ENCODE measurements around the gene SLC16A12.
A peak's percentile ranks its signal among the peaks of the same experiment; 100 is the strongest.
"Not testable (repeated sequence)": the region's sequence is repeated elsewhere in the genome, so short reads cannot be mapped to it uniquely, and the experiment has no call there.

The SLC16A12 gene

GRCh38 chr10:89425000-89425399 is 110.4 kb downstream of the SLC16A12 start:
- H3K27ac Mint-ChIP-seq = no peak overlapping the region
- no peak overlapping the region for H3K4me3 Mint-ChIP-seq
- no peaks in the 10 kb centered on the region for H3K9me3 Mint-ChIP-seq
- ATAC-seq (ENCODE audit: low read depth) = no peak
- peaks cover 9% of the 10 kb centered on the region for H3K4me1 Mint-ChIP-seq
- peaks cover 8% of the 10 kb centered on the region for H3K36me3 Mint-ChIP-seq
- no peak for DNase-seq (ENCODE audit: low spot score in 2 of 2)
- no peaks in the 10 kb centered on the region for H3K27me3 Mint-ChIP-seq

GRCh38 chr10:89421018-89421476 is 114.3 kb downstream of the SLC16A12 start:
- ATAC-seq (ENCODE audit: low read depth) (no peak), DNase-seq (ENCODE audit: low spot score in 2 of 2) (no peak)
- Mint-ChIP-seq H3K9me3 (no peaks in the 10 kb centered on the region), H3K27ac (peak overlapping the region; percentile 35), H3K36me3 (peaks cover 16% of the 10 kb centered on the region), H3K27me3 (no peaks in the 10 kb centered on the region), H3K4me1 (peaks cover 25% of the 10 kb centered on the region), H3K4me3 (no peak overlapping the region)

GRCh38 chr10:89419548-89419947 is 115.8 kb downstream of the SLC16A12 start:
- H3K4me1 Mint-ChIP-seq = peaks cover 29% of the 10 kb centered on the region
- H3K36me3 Mint-ChIP-seq = peaks cover 18% of the 10 kb centered on the region
- ATAC-seq (ENCODE audit: low read depth) (peak; percentile 34), DNase-seq (ENCODE audit: low spot score in 2 of 2) (peak in 1 of 2 donors; percentile 36)
- no peak overlapping the region for H3K27ac Mint-ChIP-seq
- H3K4me3 Mint-ChIP-seq = no peak overlapping the region
- no peaks in the 10 kb centered on the region for H3K9me3 Mint-ChIP-seq
- no peaks in the 10 kb centered on the region for H3K27me3 Mint-ChIP-seq

GRCh38 chr10:89416465-89416864 is 118.9 kb downstream of the SLC16A12 start:
- no peak for ATAC-seq (ENCODE audit: low read depth)
- peak overlapping the region; percentile 65 for H3K4me3 Mint-ChIP-seq
- DNase-seq (ENCODE audit: low spot score in 2 of 2) = no peak
- peaks cover 18% of the 10 kb centered on the region for H3K36me3 Mint-ChIP-seq
- no peaks in the 10 kb centered on the region for H3K27me3 Mint-ChIP-seq
- H3K27ac Mint-ChIP-seq = peak overlapping the region; percentile 62
- peaks cover 25% of the 10 kb centered on the region for H3K4me1 Mint-ChIP-seq
- H3K9me3 Mint-ChIP-seq = no peaks in the 10 kb centered on the region

GRCh38 chr10:89414879-89415821 is 120.2 kb downstream of the SLC16A12 start:
- H3K27ac Mint-ChIP-seq = peak overlapping the region; percentile 99
- H3K4me3 Mint-ChIP-seq = peak overlapping the region; percentile 97
- H3K9me3 Mint-ChIP-seq = no peaks in the 10 kb centered on the region
- H3K27me3 Mint-ChIP-seq = no peaks in the 10 kb centered on the region
- ATAC-seq (ENCODE audit: low read depth) (peak; percentile 69), DNase-seq (ENCODE audit: low spot score in 2 of 2) (peak; percentile 50 to 52)
- peaks cover 14% of the 10 kb centered on the region for H3K36me3 Mint-ChIP-seq
- peaks cover 28% of the 10 kb centered on the region for H3K4me1 Mint-ChIP-seq

- H3K27ac Mint-ChIP-seq = peak within 1 kb of the TSS; percentile 99
- ATAC-seq (ENCODE audit: low read depth) = peak; percentile 70
- H3K4me1 Mint-ChIP-seq = peaks cover 28% of the 10 kb centered on the region
- H3K27me3 Mint-ChIP-seq = no peaks in the 10 kb centered on the region
- peaks cover 13% of the 10 kb centered on the region for H3K36me3 Mint-ChIP-seq
- peak within 1 kb of the TSS; percentile 97 for H3K4me3 Mint-ChIP-seq
- H3K9me3 Mint-ChIP-seq = no peaks in the 10 kb centered on the region
- DNase-seq (ENCODE audit: low spot score in 2 of 2) = peak; percentile 52 to 69
Measured at GRCh38 chr10:89414146-89414878, 121.1 kb downstream of the SLC16A12 start, which contains the start of gene IFIT5. Gene IFIT5, plus strand, starts transcription at chr10:89414568. Its CDS starts 231 bp downstream, at chr10:89414799.

- H3K4me1 Mint-ChIP-seq = peaks cover 28% of the 10 kb centered on the region
- H3K36me3 Mint-ChIP-seq = peaks cover 13% of the 10 kb centered on the region
- H3K27ac Mint-ChIP-seq = peak overlapping the region; percentile 99
- no peaks in the 10 kb centered on the region for H3K27me3 Mint-ChIP-seq
- H3K4me3 Mint-ChIP-seq = peak overlapping the region; percentile 97
- ATAC-seq (ENCODE audit: low read depth) = no peak
- DNase-seq (ENCODE audit: low spot score in 2 of 2) = no peak
- no peaks in the 10 kb centered on the region for H3K9me3 Mint-ChIP-seq
Measured at GRCh38 chr10:89413398-89413912, 121.9 kb downstream of the SLC16A12 start.

- H3K9me3 Mint-ChIP-seq; H3K4me3 Mint-ChIP-seq; ATAC-seq (ENCODE audit: low read depth); H3K27me3 Mint-ChIP-seq; H3K36me3 Mint-ChIP-seq; H3K27ac Mint-ChIP-seq: not testable (repeated sequence)
- DNase-seq (ENCODE audit: low spot score in 2 of 2) = peak in 1 of 2 donors; percentile 9
- H3K4me1 Mint-ChIP-seq = peaks cover 18% of the 10 kb centered on the region
Measured at GRCh38 chr10:89412276-89412675, 123.1 kb downstream of the SLC16A12 start.

- peaks cover 11% of the 10 kb centered on the region for H3K4me1 Mint-ChIP-seq
- ATAC-seq (ENCODE audit: low read depth); H3K4me3 Mint-ChIP-seq; H3K36me3 Mint-ChIP-seq; H3K27ac Mint-ChIP-seq; DNase-seq (ENCODE audit: low spot score in 2 of 2); H3K27me3 Mint-ChIP-seq; H3K9me3 Mint-ChIP-seq: not testable (repeated sequence)
Measured at GRCh38 chr10:89411135-89411534, 124.3 kb downstream of the SLC16A12 start.

- H3K36me3 Mint-ChIP-seq; H3K27ac Mint-ChIP-seq; H3K4me3 Mint-ChIP-seq; H3K4me1 Mint-ChIP-seq; DNase-seq (ENCODE audit: low spot score in 2 of 2); ATAC-seq (ENCODE audit: low read depth); H3K9me3 Mint-ChIP-seq; H3K27me3 Mint-ChIP-seq: not testable (repeated sequence)
Measured at GRCh38 chr10:89410551-89410950, 124.8 kb downstream of the SLC16A12 start.

GRCh38 chr10:89409282-89409681 is 126.1 kb downstream of the SLC16A12 start:
- not testable (repeated sequence) for H3K4me3 Mint-ChIP-seq; H3K4me1 Mint-ChIP-seq; H3K36me3 Mint-ChIP-seq; ATAC-seq (ENCODE audit: low read depth); H3K27ac Mint-ChIP-seq; H3K9me3 Mint-ChIP-seq; H3K27me3 Mint-ChIP-seq; DNase-seq (ENCODE audit: low spot score in 2 of 2)

- H3K9me3 Mint-ChIP-seq; H3K4me3 Mint-ChIP-seq; ATAC-seq (ENCODE audit: low read depth); H3K27ac Mint-ChIP-seq; DNase-seq (ENCODE audit: low spot score in 2 of 2); H3K27me3 Mint-ChIP-seq; H3K36me3 Mint-ChIP-seq; H3K4me1 Mint-ChIP-seq: not testable (repeated sequence)
Measured at GRCh38 chr10:89407792-89408191, 127.6 kb downstream of the SLC16A12 start.

GRCh38 chr10:89406178-89406577 is 129.2 kb downstream of the SLC16A12 start:
- not testable (repeated sequence) for H3K27ac Mint-ChIP-seq; H3K27me3 Mint-ChIP-seq; DNase-seq (ENCODE audit: low spot score in 2 of 2); H3K9me3 Mint-ChIP-seq; H3K4me1 Mint-ChIP-seq; H3K4me3 Mint-ChIP-seq; ATAC-seq (ENCODE audit: low read depth)
- peaks cover 14% of the 10 kb centered on the region for H3K36me3 Mint-ChIP-seq
